SK-N-SH (cell line): Measurements from ENCODE around the gene NFIA. TPM values are rescaled to one million over a fixed set of nuclear protein-coding genes. Genes with fewer than 3 reads are reported as not detected.

Experiments used
- CTCF ChIA-PET: fragments of 300-600, 350-600 bp; formaldehyde crosslinking; extraction: SDS; loops from one replicate; lab custom pipeline; 2021; lab: Yijun Ruan, JAX
- POLR2A ChIA-PET: fragments of 350-600 bp; sonication (Branson Sonifier 250); formaldehyde crosslinking; extraction: SDS; loops from one replicate; lab custom pipeline; 2020; ENCODE audit warnings: antibody characterized with exemption, inconsistent platforms; lab: Yijun Ruan, JAX
- DNase-seq: peaks from one replicate; pipeline ENCODE4 v3.0.0; 2012
- H2AFZ ChIP-seq: fragments of 200-600 bp; sonication (generic); 2 replicates; pipeline ENCODE4 v1.8.1; 2016; ENCODE audit warnings: antibody characterized with exemption, mild to moderate bottlenecking, low read depth
- H3F3A ChIP-seq: fragments of 200-600 bp; sonication (generic); replicated peaks from 2 replicates; pipeline ENCODE3; 2016; ENCODE audit warnings: antibody characterized with exemption, mild to moderate bottlenecking; ENCODE audit not compliant: insufficient read depth
- H3K27ac ChIP-seq, 2 experiments: fragments of 200-500 bp in 1 of 2; fragments of 200-600 bp in 1 of 2; sonication (Bioruptor generic) in 1 of 2; sonication (generic), shearing (Covaris generic) in 1 of 2; 2 replicates each; pipeline versions ENCODE4 v1.5.1 to v1.6.1; 2014 to 2016; ENCODE audit warnings: low read depth in 2 of 2, inconsistent platforms in 1 of 2, low read length in 1 of 2, mild to moderate bottlenecking in 1 of 2, mixed read lengths in 1 of 2
- H3K27me3 ChIP-seq: fragments of 200-600 bp; sonication (generic), shearing (Covaris generic); 2 replicates; pipeline ENCODE4 v1.6.1; 2016; ENCODE audit warnings: mixed run types; ENCODE audit not compliant: insufficient read depth
- H3K36me3 ChIP-seq, 2 experiments: fragments of 200-500 bp in 1 of 2; fragments of 200-600 bp in 1 of 2; sonication (Bioruptor generic) in 1 of 2; sonication (generic) in 1 of 2; replicated peaks in 1 of 2; 2 replicates each; pipeline versions ENCODE3 to v1.5.1; 2014 to 2016; ENCODE audit warnings: low read length in 1 of 2, mild to moderate bottlenecking in 1 of 2; ENCODE audit not compliant: insufficient read depth in 2 of 2, control insufficient read depth in 1 of 2
- H3K4me1 ChIP-seq, 2 experiments: fragments of 200-500 bp in 1 of 2; fragments of 200-600 bp in 1 of 2; sonication (Bioruptor generic) in 1 of 2; sonication (generic), shearing (Covaris generic) in 1 of 2; 2 replicates each; pipeline versions ENCODE4 v1.5.1 to v1.6.1; 2014 to 2016; ENCODE audit warnings: low read depth in 1 of 2, low read length in 1 of 2, mixed run types in 1 of 2; ENCODE audit not compliant: insufficient read depth in 2 of 2, control insufficient read depth in 1 of 2
- H3K4me2 ChIP-seq: fragments of 200-600 bp; sonication (generic), shearing (Covaris generic); 2 replicates; pipeline ENCODE4 v1.6.1; 2017; ENCODE audit warnings: mixed run types
- H3K4me3 ChIP-seq, 2 experiments: fragments of 200-500 bp in 1 of 2; fragments of 200-600 bp in 1 of 2; sonication (Bioruptor generic) in 1 of 2; sonication (generic), shearing (Covaris generic) in 1 of 2; 2 replicates each; pipeline versions ENCODE4 v1.5.1 to v1.8.1; 2014 to 2016; ENCODE audit warnings: low read depth in 2 of 2, inconsistent platforms in 1 of 2, low read length in 1 of 2, mild to moderate bottlenecking in 1 of 2, mixed read lengths in 1 of 2, moderate library complexity in 1 of 2
- H3K79me2 ChIP-seq: fragments of 200-600 bp; sonication (generic); 2 replicates; pipeline ENCODE4 v1.8.1; 2017; ENCODE audit warnings: mild to moderate bottlenecking; ENCODE audit not compliant: insufficient read depth
- H3K9ac ChIP-seq: fragments of 200-600 bp; sonication (generic); 2 replicates; pipeline ENCODE4 v1.6.1; 2017; ENCODE audit warnings: mixed run types
- H3K9me2 ChIP-seq: fragments of 200-600 bp; sonication (generic); 2 replicates; pipeline ENCODE4 v1.6.1; 2017; ENCODE audit warnings: mixed run types
- H3K9me3 ChIP-seq: fragments of 200-600 bp; sonication (generic); 2 replicates; pipeline ENCODE4 v1.6.1; 2017; ENCODE audit warnings: mixed run types, mild to moderate bottlenecking, moderate library complexity
- H4K20me1 ChIP-seq: fragments of 200-600 bp; sonication (generic); 2 replicates; pipeline ENCODE4 v1.6.1; 2017; ENCODE audit warnings: mild to moderate bottlenecking, mixed run types; ENCODE audit not compliant: insufficient read depth
- EZH2phosphoT487 ChIP-seq: fragments of 200-600 bp; sonication (generic); IDR thresholded peaks from 2 replicates; pipeline ENCODE4 v1.6.1; 2017; ENCODE audit warnings: low read depth, mixed run types, mild to moderate bottlenecking, antibody characterized with exemption, moderate library complexity, borderline replicate concordance
- FOSL2 ChIP-seq: IDR thresholded peaks from 2 replicates; pipeline ENCODE4 v1.4.0; 2012; ENCODE audit warnings: low read depth, mild to moderate bottlenecking, moderate library complexity, borderline replicate concordance
- FOXJ3 ChIP-seq: sonication (generic); formaldehyde crosslinking; IDR thresholded peaks from 2 replicates; pipeline ENCODE4 v1.5.1; 2020; ENCODE audit warnings: mild to moderate bottlenecking, missing genetic modification reagents
- FOXM1 ChIP-seq: IDR thresholded peaks from 2 replicates; pipeline ENCODE4 v1.4.0; 2012; ENCODE audit warnings: low read depth, mild to moderate bottlenecking
- GABPA ChIP-seq: IDR thresholded peaks from 2 replicates; pipeline ENCODE4 v1.4.0; 2012; ENCODE audit warnings: low read depth, mild to moderate bottlenecking
- MEF2A ChIP-seq: IDR thresholded peaks from 2 replicates; pipeline ENCODE4 v1.4.0; 2012; ENCODE audit warnings: low read depth, borderline replicate concordance
- MXI1 ChIP-seq: IDR thresholded peaks from 2 replicates; pipeline ENCODE4 v1.6.1; 2012; ENCODE audit warnings: mild to moderate bottlenecking, low read depth, low read length, improper control_type of control experiment
- NFIC ChIP-seq: IDR thresholded peaks from 2 replicates; pipeline ENCODE4 v1.4.0; 2012; ENCODE audit warnings: borderline replicate concordance
- POLR2AphosphoS5 ChIP-seq: IDR thresholded peaks from 2 replicates; pipeline ENCODE4 v1.6.1; 2012; ENCODE audit warnings: low read depth, low read length
- RXRA ChIP-seq: IDR thresholded peaks from 2 replicates; pipeline ENCODE4 v1.4.0; 2012; ENCODE audit warnings: low read depth, mild to moderate bottlenecking, borderline replicate concordance
- SIN3A ChIP-seq: IDR thresholded peaks from 2 replicates; pipeline ENCODE4 v1.6.1; 2012; ENCODE audit warnings: low read depth, mild to moderate bottlenecking, low read length, moderate library complexity, borderline replicate concordance
- SMC3 ChIP-seq: IDR thresholded peaks from 2 replicates; pipeline ENCODE4 v1.6.1; 2012; ENCODE audit warnings: low read depth, low read length, improper control_type of control experiment
- TAF1 ChIP-seq: IDR thresholded peaks from 2 replicates; pipeline ENCODE4 v1.6.1; 2012; ENCODE audit warnings: low read depth, mild to moderate bottlenecking, low read length, moderate library complexity, borderline replicate concordance
- TEAD4 ChIP-seq: IDR thresholded peaks from 2 replicates; pipeline ENCODE4 v1.4.0; 2012; ENCODE audit warnings: mild to moderate bottlenecking, borderline replicate concordance; ENCODE audit not compliant: insufficient read depth
- YY1 ChIP-seq: IDR thresholded peaks from 2 replicates; pipeline ENCODE4 v1.4.0; 2012; ENCODE audit warnings: low read depth, mild to moderate bottlenecking
- WGBS: methylation state at CpG from one replicate; pipeline ENCODE4 v1.1.6; 2017; ENCODE audit warnings: low lambda C conversion rate; 5-methylcytosine and 5-hydroxymethylcytosine counted together
- polyA plus RNA-seq, 3 experiments: library from polyadenylated mRNA; depleted of rRNA; stranded (reverse); fragments of >200 nt; gene quantifications; 2 replicates each; pipeline ENCODE4 v1.2.3, GENCODE V29; 2012
- TF ChIP-seq, protein P1 (sequence below): IDR thresholded peaks from 2 replicates; pipeline ENCODE4 v1.4.0; 2012; ENCODE audit warnings: low read depth, borderline replicate concordance
- TF ChIP-seq, protein P2 (sequence below): fragments of 150-350 bp; IDR thresholded peaks from 2 replicates; pipeline ENCODE4 v1.6.1; 2016; ENCODE audit warnings: mild to moderate bottlenecking, low read depth, low read length
- TF ChIP-seq, protein P3 (sequence below): IDR thresholded peaks from 2 replicates; pipeline ENCODE4 v1.6.1; 2012; ENCODE audit warnings: mild to moderate bottlenecking, low read depth, low read length, moderate library complexity
- TF ChIP-seq, protein P4 (sequence below): IDR thresholded peaks from 2 replicates; pipeline ENCODE4 v1.4.0; 2012; ENCODE audit warnings: low read depth, borderline replicate concordance

Gene NFIA
- polyA plus RNA-seq, 1 of the 3 experiments (the other 2 are of a cell fraction) = 3.3 TPM

DNA sequence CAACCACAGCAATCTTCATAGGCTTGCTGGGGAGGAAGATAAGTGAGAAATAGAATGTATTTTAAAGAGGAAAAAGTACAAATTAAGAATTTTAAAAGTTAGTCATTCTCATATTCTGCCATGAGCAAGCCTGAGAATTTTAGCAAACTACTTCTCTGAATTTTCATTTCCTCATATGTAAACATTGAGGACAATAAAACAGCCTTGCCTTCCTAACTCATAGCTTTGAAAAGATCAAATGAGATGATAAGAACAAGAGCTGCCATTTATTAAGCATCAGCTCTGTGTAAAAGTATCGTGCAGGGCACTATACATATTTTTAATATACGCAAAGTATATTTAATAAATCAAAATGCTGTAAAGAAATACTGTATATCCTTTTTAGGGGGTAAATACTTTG lies 286.0 kb downstream of the NFIA start (continued):
- TF ChIP-seq, protein P1, sequence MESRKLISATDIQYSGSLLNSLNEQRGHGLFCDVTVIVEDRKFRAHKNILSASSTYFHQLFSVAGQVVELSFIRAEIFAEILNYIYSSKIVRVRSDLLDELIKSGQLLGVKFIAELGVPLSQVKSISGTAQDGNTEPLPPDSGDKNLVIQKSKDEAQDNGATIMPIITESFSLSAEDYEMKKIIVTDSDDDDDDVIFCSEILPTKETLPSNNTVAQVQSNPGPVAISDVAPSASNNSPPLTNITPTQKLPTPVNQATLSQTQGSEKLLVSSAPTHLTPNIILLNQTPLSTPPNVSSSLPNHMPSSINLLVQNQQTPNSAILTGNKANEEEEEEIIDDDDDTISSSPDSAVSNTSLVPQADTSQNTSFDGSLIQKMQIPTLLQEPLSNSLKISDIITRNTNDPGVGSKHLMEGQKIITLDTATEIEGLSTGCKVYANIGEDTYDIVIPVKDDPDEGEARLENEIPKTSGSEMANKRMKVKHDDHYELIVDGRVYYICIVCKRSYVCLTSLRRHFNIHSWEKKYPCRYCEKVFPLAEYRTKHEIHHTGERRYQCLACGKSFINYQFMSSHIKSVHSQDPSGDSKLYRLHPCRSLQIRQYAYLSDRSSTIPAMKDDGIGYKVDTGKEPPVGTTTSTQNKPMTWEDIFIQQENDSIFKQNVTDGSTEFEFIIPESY = no peak
- TF ChIP-seq FOXJ3 (no peak), MEF2A (no peak), SIN3A (no peak), NFIC (no peak), TEAD4 (no peak)

DNA sequence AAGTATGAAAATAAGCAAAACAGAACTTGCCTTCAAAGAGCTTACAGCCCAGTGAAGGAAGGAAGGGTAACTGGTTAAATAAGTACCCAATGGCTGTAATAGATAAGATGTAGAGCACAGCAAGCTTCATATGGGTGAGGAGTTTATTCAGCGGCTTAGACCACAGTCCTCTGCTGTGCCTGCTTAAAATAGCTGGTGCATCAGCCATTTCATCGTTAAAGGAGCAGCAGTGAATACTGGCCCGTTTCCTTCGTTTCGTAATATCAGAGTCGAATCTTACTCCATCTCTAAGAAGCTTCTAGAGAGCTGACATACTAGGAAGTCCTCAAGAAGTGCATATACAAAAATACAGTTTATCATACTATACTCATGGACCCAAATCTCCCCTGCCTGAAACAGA lies 286.5 kb downstream of the NFIA start:
- no peaks in the 10 kb centered on the region for H3F3A ChIP-seq
- H3K27ac ChIP-seq = no peak overlapping the region
- H2AFZ ChIP-seq = no peak overlapping the region
- TF ChIP-seq FOSL2 (no peak), MEF2A (no peak), RXRA (no peak), SIN3A (no peak), SMC3 (no peak), FOXM1 (no peak), POLR2AphosphoS5 (no peak), GABPA (no peak), FOXJ3 (no peak), TAF1 (no peak), NFIC (no peak), YY1 (no peak), MXI1 (no peak), EZH2phosphoT487 (no peak)
- TF ChIP-seq, protein P1 = no peak
- TF ChIP-seq, protein P2, sequence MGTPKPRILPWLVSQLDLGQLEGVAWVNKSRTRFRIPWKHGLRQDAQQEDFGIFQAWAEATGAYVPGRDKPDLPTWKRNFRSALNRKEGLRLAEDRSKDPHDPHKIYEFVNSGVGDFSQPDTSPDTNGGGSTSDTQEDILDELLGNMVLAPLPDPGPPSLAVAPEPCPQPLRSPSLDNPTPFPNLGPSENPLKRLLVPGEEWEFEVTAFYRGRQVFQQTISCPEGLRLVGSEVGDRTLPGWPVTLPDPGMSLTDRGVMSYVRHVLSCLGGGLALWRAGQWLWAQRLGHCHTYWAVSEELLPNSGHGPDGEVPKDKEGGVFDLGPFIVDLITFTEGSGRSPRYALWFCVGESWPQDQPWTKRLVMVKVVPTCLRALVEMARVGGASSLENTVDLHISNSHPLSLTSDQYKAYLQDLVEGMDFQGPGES = no peak
- TF ChIP-seq, protein P3, sequence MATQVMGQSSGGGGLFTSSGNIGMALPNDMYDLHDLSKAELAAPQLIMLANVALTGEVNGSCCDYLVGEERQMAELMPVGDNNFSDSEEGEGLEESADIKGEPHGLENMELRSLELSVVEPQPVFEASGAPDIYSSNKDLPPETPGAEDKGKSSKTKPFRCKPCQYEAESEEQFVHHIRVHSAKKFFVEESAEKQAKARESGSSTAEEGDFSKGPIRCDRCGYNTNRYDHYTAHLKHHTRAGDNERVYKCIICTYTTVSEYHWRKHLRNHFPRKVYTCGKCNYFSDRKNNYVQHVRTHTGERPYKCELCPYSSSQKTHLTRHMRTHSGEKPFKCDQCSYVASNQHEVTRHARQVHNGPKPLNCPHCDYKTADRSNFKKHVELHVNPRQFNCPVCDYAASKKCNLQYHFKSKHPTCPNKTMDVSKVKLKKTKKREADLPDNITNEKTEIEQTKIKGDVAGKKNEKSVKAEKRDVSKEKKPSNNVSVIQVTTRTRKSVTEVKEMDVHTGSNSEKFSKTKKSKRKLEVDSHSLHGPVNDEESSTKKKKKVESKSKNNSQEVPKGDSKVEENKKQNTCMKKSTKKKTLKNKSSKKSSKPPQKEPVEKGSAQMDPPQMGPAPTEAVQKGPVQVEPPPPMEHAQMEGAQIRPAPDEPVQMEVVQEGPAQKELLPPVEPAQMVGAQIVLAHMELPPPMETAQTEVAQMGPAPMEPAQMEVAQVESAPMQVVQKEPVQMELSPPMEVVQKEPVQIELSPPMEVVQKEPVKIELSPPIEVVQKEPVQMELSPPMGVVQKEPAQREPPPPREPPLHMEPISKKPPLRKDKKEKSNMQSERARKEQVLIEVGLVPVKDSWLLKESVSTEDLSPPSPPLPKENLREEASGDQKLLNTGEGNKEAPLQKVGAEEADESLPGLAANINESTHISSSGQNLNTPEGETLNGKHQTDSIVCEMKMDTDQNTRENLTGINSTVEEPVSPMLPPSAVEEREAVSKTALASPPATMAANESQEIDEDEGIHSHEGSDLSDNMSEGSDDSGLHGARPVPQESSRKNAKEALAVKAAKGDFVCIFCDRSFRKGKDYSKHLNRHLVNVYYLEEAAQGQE = no peak
- TF ChIP-seq, protein P4, sequence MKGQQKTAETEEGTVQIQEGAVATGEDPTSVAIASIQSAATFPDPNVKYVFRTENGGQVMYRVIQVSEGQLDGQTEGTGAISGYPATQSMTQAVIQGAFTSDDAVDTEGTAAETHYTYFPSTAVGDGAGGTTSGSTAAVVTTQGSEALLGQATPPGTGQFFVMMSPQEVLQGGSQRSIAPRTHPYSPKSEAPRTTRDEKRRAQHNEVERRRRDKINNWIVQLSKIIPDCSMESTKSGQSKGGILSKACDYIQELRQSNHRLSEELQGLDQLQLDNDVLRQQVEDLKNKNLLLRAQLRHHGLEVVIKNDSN = no peak
- peaks cover 2 to 5% of the 10 kb centered on the region in 2 experiments; a peak in 3 of 4 replicates for H3K4me1 ChIP-seq
- ChIA-PET POLR2A (no interaction called here), CTCF (interaction anchor here (1.0 to 1.5 kb wide), 3 partner anchors 24 to 1397 kb away, joined by 3 read pairs; no protein-coding TSS in a partner anchor)
- no peak overlapping the region for H3K4me3 ChIP-seq
- H4K20me1 ChIP-seq = no peaks in the 10 kb centered on the region
- H3K9me2 ChIP-seq = no peaks in the 10 kb centered on the region
- H3K36me3 ChIP-seq = peaks cover 0 to 4% of the 10 kb centered on the region in 2 experiments
- H3K79me2 ChIP-seq = no peaks in the 10 kb centered on the region
- no peaks in the 10 kb centered on the region for H3K27me3 ChIP-seq
- WGBS = 94% methylated on average over 6 of the region's 6 CpGs
- H3K9me3 ChIP-seq = no peaks in the 10 kb centered on the region
- H3K4me2 ChIP-seq = no peak overlapping the region
- no peak overlapping the region for H3K9ac ChIP-seq
- no peak for DNase-seq
